Measurements from ENCODE around the gene ATG14.

- no peak for TF ChIP-seq CTCF (IDR thresholded peaks at IDR 0.05)
- TF ChIP-seq POLR2A (IDR thresholded peaks at IDR 0.05): no peak
Observed at GRCh38 chr14:55324812-55325211, 86.8 kb downstream of the ATG14 start.

Data from uterus (tissue), 2 donors.